OCI-LY3 (cell line): Measurements from ENCODE around the gene C1QTNF4.

Experiments used
- EZH2phosphoT487 ChIP-seq: fragments of 200-600 bp; shearing (Covaris generic); IDR thresholded peaks from 2 replicates; pipeline ENCODE4 v1.6.1; 2018; ENCODE audit warnings: antibody characterized with exemption, mixed run types, low read depth
- TF ChIP-seq, protein P1 (sequence below): fragments of 200-600, 300-600 bp; sonication (generic); IDR thresholded peaks from 2 replicates; pipeline ENCODE4 v1.5.1; 2014; ENCODE audit warnings: antibody characterized with exemption, low read length, low read depth

DNA sequence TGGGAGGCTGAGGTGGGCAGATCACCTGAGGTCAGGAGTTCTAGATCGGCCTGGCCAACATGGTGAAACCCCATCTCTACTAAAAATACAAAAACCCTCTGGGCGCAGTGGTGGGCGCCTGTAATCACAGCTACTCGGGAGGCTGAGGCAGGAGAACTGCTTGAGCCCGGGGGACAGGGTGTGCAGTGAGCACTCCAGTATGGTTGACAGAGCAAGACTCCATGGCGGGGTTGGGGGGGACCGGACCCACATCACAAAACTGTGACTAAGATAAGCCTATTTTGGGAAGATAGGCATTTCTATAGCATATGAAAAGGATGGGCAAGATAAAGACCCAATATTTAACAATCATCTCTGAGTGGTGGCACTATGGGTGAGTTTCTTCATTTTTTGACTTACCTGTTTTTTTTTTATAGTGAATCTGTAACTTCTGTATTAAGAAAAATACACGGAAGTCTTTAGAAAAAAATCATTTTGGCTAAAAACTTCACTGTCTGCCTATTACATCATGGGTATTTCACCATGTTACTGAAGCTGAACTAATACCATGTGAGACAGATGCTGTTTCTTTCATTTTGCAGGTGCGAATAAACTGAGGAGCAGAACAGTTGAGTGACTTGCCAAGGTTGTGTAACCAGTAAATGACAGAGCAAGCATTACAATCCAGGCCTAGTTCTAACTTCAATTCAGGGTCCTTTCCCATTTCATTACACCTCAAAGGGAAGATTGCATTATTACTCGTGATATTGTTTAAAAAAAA lies 43.7 kb downstream of the C1QTNF4 start:
- TF ChIP-seq, protein P1, sequence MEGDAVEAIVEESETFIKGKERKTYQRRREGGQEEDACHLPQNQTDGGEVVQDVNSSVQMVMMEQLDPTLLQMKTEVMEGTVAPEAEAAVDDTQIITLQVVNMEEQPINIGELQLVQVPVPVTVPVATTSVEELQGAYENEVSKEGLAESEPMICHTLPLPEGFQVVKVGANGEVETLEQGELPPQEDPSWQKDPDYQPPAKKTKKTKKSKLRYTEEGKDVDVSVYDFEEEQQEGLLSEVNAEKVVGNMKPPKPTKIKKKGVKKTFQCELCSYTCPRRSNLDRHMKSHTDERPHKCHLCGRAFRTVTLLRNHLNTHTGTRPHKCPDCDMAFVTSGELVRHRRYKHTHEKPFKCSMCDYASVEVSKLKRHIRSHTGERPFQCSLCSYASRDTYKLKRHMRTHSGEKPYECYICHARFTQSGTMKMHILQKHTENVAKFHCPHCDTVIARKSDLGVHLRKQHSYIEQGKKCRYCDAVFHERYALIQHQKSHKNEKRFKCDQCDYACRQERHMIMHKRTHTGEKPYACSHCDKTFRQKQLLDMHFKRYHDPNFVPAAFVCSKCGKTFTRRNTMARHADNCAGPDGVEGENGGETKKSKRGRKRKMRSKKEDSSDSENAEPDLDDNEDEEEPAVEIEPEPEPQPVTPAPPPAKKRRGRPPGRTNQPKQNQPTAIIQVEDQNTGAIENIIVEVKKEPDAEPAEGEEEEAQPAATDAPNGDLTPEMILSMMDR: no peak
- no peak for TF ChIP-seq EZH2phosphoT487
